ENCODE results near the gene ELOVL7. TPM values are rescaled to one million over a fixed set of nuclear protein-coding genes. Genes with fewer than 3 reads are reported as not detected.
"Not testable (repeated sequence)": the region's sequence is repeated elsewhere in the genome, so short reads cannot be mapped to it uniquely, and the experiment has no call there.

Gene ELOVL7
- total RNA-seq, 1 donor from 2014 or later: 41.8 TPM

DNA sequence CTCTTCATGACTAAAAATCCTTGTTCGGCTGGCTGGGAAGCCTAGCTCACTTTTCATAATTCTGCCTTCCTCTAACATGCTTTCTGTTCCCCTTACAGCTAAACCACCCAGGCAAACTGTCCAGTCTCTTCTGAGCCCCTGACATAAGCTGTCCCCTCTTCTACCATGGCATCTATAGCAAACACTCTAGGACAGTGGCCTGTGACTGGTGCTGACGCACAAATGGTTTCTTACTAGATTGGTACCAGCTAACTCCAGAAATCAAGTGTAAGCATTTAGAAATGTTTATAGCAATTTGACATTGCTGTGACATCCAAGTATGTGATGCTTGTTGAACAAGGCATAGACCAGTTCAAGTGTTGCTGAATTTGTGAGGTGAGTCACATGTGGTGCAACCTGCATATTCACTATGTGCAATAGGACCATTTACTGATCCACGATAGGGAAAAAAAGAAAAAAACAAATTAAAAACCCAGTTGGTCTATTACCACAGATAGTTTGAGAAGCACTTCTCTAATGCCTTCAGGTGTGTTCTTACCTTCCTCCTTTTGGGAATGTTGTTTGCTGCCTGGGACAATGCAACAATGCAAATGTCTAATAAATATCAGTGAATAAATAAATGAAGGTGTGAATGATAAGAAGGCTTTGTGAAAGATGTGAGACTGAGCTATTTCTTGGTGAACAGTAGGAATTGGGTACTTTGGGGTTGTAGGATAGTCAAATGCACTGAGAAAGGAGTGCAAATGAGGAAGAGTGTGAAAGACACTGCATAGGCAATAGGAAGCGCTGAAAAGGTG lies 22.4 kb downstream of the ELOVL7 start:
- H3K9me3 ChIP-seq: no peaks in the 10 kb centered on the region
- H3K27ac ChIP-seq: no peak overlapping the region
- no peaks in the 10 kb centered on the region for H3K4me1 ChIP-seq
- TF ChIP-seq, protein P1, sequence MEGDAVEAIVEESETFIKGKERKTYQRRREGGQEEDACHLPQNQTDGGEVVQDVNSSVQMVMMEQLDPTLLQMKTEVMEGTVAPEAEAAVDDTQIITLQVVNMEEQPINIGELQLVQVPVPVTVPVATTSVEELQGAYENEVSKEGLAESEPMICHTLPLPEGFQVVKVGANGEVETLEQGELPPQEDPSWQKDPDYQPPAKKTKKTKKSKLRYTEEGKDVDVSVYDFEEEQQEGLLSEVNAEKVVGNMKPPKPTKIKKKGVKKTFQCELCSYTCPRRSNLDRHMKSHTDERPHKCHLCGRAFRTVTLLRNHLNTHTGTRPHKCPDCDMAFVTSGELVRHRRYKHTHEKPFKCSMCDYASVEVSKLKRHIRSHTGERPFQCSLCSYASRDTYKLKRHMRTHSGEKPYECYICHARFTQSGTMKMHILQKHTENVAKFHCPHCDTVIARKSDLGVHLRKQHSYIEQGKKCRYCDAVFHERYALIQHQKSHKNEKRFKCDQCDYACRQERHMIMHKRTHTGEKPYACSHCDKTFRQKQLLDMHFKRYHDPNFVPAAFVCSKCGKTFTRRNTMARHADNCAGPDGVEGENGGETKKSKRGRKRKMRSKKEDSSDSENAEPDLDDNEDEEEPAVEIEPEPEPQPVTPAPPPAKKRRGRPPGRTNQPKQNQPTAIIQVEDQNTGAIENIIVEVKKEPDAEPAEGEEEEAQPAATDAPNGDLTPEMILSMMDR (IDR thresholded peaks at IDR 0.05): no peak
- intact Hi-C loops (cut with DNase I): no loop called here
- no peaks in the 10 kb centered on the region for H3K36me3 ChIP-seq
- no peaks in the 10 kb centered on the region for H3K27me3 ChIP-seq
- no peak for DNase-seq (ENCODE audit: low spot score in 2 of 2)
- H3K4me3 ChIP-seq: no peak overlapping the region

DNA sequence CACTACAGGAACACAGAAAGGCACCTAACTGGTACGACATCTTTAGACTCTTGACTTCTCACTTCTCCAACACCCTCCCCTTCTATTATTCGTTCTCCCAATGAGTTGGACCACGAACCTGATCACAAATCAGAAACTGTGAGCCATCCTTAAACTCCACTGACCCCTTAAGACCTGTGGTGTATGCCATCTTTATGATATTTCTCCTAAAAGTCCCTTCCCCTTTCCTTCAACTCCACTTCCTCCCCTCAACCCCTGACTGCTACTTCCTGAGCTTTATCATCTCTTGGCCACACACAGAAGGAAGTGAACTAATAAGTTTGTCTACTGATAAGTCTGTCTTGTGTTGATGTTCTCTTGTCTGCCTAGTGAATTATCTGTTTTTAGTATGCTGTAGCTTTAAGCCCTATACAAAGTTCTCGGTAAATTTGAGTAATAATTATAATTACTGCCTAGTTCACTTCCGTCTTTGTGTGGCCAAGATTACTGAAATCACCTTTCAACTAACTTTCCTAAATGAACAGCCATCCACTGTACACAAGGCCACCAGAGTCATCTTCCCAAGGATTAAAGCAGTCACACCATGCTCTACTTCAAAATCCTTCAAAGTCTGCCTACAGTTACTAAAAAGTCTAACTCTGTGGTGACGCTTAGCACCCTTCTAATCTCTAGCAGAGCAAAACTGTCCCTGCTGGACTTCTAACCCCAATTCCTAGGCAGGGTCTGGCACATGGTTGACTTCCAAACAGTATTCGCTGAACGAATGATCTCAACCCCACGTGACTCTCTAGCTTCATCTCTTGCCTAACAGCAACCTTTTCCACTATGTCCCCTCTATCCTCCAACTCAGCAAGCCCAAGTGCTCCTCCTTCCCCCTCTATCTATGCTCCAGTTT lies 23.2 kb downstream of the ELOVL7 start:
- no peaks in the 10 kb centered on the region for H3K27me3 ChIP-seq
- no peaks in the 10 kb centered on the region for H3K4me1 ChIP-seq
- intact Hi-C loops (cut with DNase I): no loop called here
- TF ChIP-seq, protein P1 (IDR thresholded peaks at IDR 0.05): no peak
- H3K27ac ChIP-seq: no peak overlapping the region
- no peak for DNase-seq (ENCODE audit: low spot score in 2 of 2)
- no peaks in the 10 kb centered on the region for H3K36me3 ChIP-seq
- no peak overlapping the region for H3K4me3 ChIP-seq
- H3K9me3 ChIP-seq: no peaks in the 10 kb centered on the region

DNA sequence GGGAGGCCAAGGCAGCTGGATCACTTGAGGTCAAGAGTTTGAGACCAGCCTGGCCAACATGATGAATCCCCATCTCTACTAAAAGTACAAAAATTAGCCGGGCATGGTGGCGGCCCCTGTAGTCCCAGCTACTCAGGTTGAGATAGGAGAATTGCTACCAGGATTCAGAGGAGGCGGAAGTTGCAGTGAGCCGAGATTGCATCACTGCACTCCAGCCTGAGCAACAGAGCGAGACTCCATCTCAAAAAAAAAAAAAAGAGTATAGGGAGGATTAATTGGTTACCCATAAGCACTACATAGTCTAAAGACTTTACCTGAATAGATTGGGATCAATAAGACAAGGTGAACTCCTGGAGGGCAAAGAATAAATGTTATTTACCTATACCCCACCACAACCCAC lies 27.9 kb downstream of the ELOVL7 start:
- H3K27ac ChIP-seq; intact Hi-C loops (cut with DNase I); H3K9me3 ChIP-seq; H3K4me1 ChIP-seq; DNase-seq (ENCODE audit: low spot score in 2 of 2); H3K36me3 ChIP-seq; H3K4me3 ChIP-seq; H3K27me3 ChIP-seq: not testable (repeated sequence)

DNA sequence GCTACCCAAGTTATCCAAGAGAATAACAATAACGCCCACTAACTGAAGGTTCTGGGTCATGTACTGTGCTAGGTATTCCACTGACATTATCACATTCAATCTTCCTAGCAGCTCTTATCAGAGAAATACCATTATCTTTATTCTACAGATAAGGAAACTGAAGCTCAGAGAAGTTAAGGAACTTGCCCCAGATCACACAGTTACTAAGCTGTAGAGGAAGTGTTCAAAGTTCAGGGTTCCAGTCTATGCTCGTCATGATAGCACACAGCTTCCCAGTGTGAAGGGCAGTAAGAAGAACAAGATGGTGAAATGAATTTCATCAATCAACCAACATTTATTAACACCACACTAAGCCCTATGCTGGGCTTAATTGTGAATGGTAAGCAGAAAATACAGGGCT lies 29.6 kb downstream of the ELOVL7 start:
- no peak for DNase-seq (ENCODE audit: low spot score in 2 of 2)
- Histone ChIP-seq H3K9me3 (no peaks in the 10 kb centered on the region), H3K36me3 (no peaks in the 10 kb centered on the region), H3K4me3 (no peak overlapping the region), H3K4me1 (no peaks in the 10 kb centered on the region), H3K27ac (no peak overlapping the region), H3K27me3 (no peaks in the 10 kb centered on the region)
- intact Hi-C loops (cut with DNase I): no loop called here
- TF ChIP-seq, protein P1 (IDR thresholded peaks at IDR 0.05): no peak

DNA sequence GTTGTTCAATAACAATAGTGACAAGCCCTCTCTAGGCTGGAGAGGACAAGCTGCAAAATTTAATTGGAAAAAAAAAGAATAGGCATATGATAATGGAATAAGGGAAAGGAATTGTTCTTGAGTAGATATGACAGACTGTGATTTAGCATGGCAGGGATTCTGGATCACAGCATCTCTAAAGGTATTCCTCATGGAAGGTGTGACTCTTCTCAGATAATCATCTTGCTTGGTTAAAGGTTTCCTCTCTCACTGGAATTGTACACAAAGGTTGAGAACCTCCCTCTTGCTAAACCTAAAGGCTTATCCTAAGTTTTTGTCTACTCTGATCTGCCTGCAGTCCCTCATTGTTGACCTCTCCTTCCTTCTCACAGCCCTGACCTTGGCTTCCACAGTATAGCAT lies 31.6 kb downstream of the ELOVL7 start:
- intact Hi-C loops (cut with DNase I): no loop called here
- Histone ChIP-seq H3K9me3 (no peaks in the 10 kb centered on the region), H3K4me3 (no peak overlapping the region), H3K4me1 (no peaks in the 10 kb centered on the region), H3K27ac (no peak overlapping the region), H3K36me3 (no peaks in the 10 kb centered on the region), H3K27me3 (no peaks in the 10 kb centered on the region)
- TF ChIP-seq, protein P1 (IDR thresholded peaks at IDR 0.05): no peak
- DNase-seq (ENCODE audit: low spot score in 2 of 2): no peak

DNA sequence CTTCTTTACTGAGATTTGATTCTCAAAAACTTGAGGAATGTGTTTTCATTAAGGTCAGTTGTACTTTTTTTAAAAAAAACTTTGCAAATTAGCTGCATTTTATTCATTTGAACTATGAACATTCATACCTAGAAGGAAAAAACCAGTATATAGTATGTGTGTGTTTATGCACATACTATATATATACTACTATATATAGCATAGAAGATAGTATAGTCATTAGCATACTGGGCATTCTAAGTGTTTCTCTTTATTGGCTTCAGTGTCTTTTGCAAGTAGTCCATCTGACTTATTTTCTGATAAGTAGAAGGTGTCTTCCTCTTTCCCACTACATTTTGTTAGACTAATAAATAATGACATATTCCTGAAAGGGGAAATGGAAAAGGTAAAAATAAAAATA lies 33.0 kb downstream of the ELOVL7 start:
- no peaks in the 10 kb centered on the region for H3K4me1 ChIP-seq
- no peaks in the 10 kb centered on the region for H3K27me3 ChIP-seq
- no peak for DNase-seq (ENCODE audit: low spot score in 2 of 2)
- H3K4me3 ChIP-seq: no peak overlapping the region
- intact Hi-C loops (cut with DNase I): no loop called here
- TF ChIP-seq, protein P1 (IDR thresholded peaks at IDR 0.05): no peak
- no peak overlapping the region for H3K27ac ChIP-seq
- H3K9me3 ChIP-seq: no peaks in the 10 kb centered on the region
- no peaks in the 10 kb centered on the region for H3K36me3 ChIP-seq

All from ascending aorta (tissue), 2 donors.